ENCODE measurements around the gene DAP.

The DAP gene

DNA sequence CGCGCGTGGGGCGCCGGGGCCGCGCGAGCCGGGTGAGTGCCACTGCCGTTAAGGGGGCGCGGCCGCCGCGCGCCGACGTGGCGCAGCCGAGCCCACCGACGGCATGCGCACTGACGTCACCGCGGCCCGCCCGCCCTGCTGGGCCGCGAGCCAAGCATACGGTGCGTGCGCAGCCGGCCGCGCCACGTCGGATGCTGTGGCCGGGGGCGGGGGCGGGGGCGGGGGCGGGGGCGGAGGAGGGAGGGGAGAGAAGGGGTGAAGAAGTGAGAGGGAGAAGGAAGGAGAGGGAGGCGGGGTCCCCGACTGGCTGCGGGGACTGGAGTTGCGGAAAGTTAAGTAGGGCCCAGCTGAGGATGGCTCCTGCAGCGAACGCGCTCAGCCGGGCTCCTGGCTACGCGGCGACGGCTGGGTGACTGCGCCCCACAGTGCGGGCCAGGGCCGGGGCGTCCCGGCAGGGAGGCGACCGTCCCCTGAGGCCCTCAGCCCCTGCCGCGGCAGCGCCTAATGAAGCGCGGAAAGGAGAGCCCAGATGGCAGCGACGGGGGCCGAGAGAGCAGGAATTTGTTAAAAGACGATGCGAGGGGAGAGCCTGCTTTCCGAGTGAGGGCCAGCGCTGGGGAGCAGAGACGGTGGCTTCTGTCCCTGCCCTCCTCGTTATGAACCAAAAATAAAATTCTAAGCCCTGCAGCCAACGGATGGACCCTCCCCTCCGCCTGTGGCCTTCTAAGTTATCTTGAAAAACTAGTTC, at the start of gene DAP:
Gene DAP, minus strand, starts transcription at position 50 of the 748 bp plus-strand sequence. CDS start 166 bp downstream, outside the sequence.
- DNase-seq (ENCODE audit: low read depth): peak; percentile 91
- H3K4me3 ChIP-seq (replicated peaks; ENCODE audit: low read depth, low read length): peak within 1 kb of the TSS; percentile 62
- TF ChIP-seq CTCF (IDR thresholded peaks at IDR 0.05; ENCODE audit: low read length, missing control alignments): no peak

- no peak for DNase-seq (ENCODE audit: low read depth)
- no peak overlapping the region for H3K4me3 ChIP-seq (replicated peaks; ENCODE audit: low read depth, low read length)
- no peak for TF ChIP-seq CTCF (IDR thresholded peaks at IDR 0.05; ENCODE audit: low read length, missing control alignments)
Measured at GRCh38 chr5:10808347-10809226, 47.6 kb upstream of the DAP start.

DNA sequence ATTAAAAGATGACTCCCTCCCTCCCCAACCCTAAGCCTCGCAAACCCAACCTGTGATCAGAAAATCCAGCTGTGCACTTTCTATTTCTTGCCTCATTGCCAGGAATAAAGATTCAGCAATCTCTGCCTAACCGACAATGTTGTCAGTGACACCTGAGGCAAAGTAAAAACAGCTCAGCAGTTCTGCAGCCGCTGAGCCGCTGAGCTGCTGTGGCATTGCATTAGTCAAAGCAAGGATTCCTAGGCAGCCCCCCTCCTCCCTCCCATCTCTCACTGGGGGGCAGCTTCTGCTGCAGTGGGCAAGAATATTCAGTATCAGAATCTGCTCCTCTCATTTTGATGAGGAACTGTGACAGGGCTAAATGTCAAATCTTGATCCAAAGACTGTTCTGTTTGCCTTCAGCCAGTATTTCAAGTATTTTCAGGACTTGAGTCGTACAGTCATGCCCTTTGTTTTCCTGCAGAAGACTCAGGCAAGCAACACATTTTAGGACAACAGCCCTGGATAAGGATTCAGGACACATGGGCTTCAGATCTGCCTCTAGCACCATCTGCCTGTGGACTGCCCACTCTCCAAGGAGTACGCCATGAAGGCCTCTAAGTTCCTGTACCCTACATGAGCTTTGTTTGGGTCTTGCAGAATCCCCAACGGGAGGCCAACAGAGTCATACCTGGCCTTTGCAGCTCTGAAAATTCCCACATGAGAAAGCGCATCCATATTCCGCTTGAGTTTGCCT, 41.1 kb upstream of the DAP start:
- no peak overlapping the region for H3K4me3 ChIP-seq (replicated peaks; ENCODE audit: low read depth, low read length)
- peak; percentile 21 for DNase-seq (ENCODE audit: low read depth)
- peak; percentile 10 for TF ChIP-seq CTCF (IDR thresholded peaks at IDR 0.05; ENCODE audit: low read length, missing control alignments)

- DNase-seq (ENCODE audit: low read depth): no peak
- TF ChIP-seq CTCF (IDR thresholded peaks at IDR 0.05; ENCODE audit: low read length, missing control alignments): no peak
- no peak overlapping the region for H3K4me3 ChIP-seq (replicated peaks; ENCODE audit: low read depth, low read length)
Measured at GRCh38 chr5:10800852-10801251, 39.8 kb upstream of the DAP start.

DNA sequence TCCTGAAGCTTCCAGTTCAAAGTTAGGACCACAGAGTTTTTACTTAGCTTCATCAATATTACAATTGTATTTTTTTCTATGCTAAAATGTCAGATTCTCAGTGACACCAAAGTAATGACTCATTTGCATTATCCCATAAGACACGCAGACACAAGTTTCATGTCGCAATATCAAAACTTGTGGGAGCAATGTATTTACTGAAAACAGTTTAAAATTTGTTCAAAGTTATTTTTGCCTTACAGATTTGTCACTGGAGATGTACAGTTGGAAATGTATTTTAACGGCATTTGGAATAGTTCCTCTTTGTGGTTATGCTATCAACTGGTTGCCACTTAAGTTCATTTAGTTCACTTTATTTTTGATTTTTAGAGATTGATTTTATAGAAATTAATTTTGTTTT, 36.2 kb upstream of the DAP start:
- DNase-seq (ENCODE audit: low read depth): peak; percentile 33
- H3K4me3 ChIP-seq (replicated peaks; ENCODE audit: low read depth, low read length): no peak overlapping the region
- TF ChIP-seq CTCF (IDR thresholded peaks at IDR 0.05; ENCODE audit: low read length, missing control alignments): no peak

- no peak for TF ChIP-seq CTCF (IDR thresholded peaks at IDR 0.05; ENCODE audit: low read length, missing control alignments)
- no peak for DNase-seq (ENCODE audit: low read depth)
Measured at GRCh38 chr5:10793785-10794184, 32.8 kb upstream of the DAP start.

More at GRCh38 chr5:10793785-10794184, 32.8 kb upstream of the DAP start:
- no peak overlapping the region for H3K4me3 ChIP-seq (replicated peaks; ENCODE audit: low read depth, low read length)
